ENCODE data around the gene TBC1D2.

GRCh38 chr9:98210435-98210834, 45.0 kb downstream of the TBC1D2 start:
- no peak for TF ChIP-seq CTCF (IDR thresholded peaks at IDR 0.05)
- TF ChIP-seq POLR2AphosphoS5 (IDR thresholded peaks at IDR 0.05), result no peak
- TF ChIP-seq EP300 (IDR thresholded peaks at IDR 0.05), result no peak

Measured in upper lobe of left lung (tissue), 4 donors.